Erythroblast (primary cell): ENCODE data around the gene LPCAT4.

Source experiments
- GATA1 ChIP-seq: IDR thresholded peaks from 2 replicates; pipeline ENCODE4 v1.6.1; 2011; ENCODE audit warnings: low read depth, mild to moderate bottlenecking, control low read depth, low read length, moderate library complexity
- POLR2A ChIP-seq: IDR thresholded peaks from 2 replicates; pipeline ENCODE4 v1.6.1; 2011; ENCODE audit warnings: mild to moderate bottlenecking, low read length

DNA sequence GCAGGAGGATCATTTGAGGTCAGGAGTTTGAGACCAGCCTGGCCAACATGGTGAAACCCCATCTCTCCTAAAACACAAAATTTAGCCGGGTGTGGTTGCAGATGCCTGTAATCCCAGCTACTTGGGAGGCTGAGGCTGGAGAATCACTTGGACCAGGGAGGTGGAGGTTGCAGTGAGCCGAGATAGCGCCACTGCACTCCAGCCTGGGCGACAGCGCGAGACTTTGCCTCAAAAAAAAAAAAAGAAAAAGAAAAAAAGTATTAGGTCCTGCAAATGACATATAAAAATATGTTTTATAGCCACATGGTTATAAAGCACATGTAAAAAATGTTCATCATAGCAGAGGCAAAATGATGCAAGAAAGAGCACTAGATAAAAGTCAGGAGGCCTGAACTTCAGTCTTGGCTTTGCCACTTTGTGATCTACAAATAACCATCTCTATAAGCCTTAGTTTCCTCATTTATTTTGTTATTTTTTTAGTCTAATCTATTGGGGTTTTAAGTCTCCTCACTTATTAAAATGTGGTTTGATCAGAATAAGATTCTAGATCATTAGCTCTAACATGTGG lies 34.4 kb downstream of the LPCAT4 start:
- TF ChIP-seq POLR2A (no peak), GATA1 (no peak)
